ENCODE results near the gene ZFPM1. TPM values are rescaled to one million over a fixed set of nuclear protein-coding genes. Genes with fewer than 3 reads are reported as not detected.
"Not testable (repeated sequence)": the region's sequence is repeated elsewhere in the genome, so short reads cannot be mapped to it uniquely, and the experiment has no call there.

ZFPM1 gene
- polyA plus RNA-seq, 1 of the 3 experiments (the other 2 are of a cell fraction): 1.2 TPM

- H3K4me1 ChIP-seq (ENCODE audit: control insufficient read depth in 1 of 2, insufficient read depth in 2 of 2, low read depth in 1 of 2, low read length in 1 of 2): peaks cover 0 to 47% of the 10 kb centered on the region in 2 experiments; a peak in 1 of 4 replicates
- no peak overlapping the region for H3K9ac ChIP-seq
- no peaks in the 10 kb centered on the region for H3K9me2 ChIP-seq
- H3K27me3 ChIP-seq (ENCODE audit: insufficient read depth): no peaks in the 10 kb centered on the region
- H3F3A ChIP-seq (replicated peaks; ENCODE audit: insufficient read depth): no peaks in the 10 kb centered on the region
- peaks cover 17% of the 10 kb centered on the region for H3K79me2 ChIP-seq (ENCODE audit: insufficient read depth)
- ChIA-PET POLR2A (no interaction called here), CTCF (interaction anchor here (1.1 kb wide), 1 partner anchor 8 kb away, joined by 3 read pairs; no protein-coding TSS in a partner anchor)
- DNase-seq: no peak
- H3K9me3 ChIP-seq: no peaks in the 10 kb centered on the region
- H4K20me1 ChIP-seq (ENCODE audit: insufficient read depth): peaks cover 61% of the 10 kb centered on the region
- TF ChIP-seq FOXM1 (IDR thresholded peaks at IDR 0.05; ENCODE audit: low read depth) (no peak), USF2 (IDR thresholded peaks at IDR 0.05; ENCODE audit: borderline replicate concordance, low read depth, low read length) (no peak), ELF1 (IDR thresholded peaks at IDR 0.05) (no peak), FOXJ3 (CRISPR knock-in tag; IDR thresholded peaks at IDR 0.05) (no peak), SIN3A (IDR thresholded peaks at IDR 0.05; ENCODE audit: borderline replicate concordance, low read depth, low read length) (no peak), TEAD4 (IDR thresholded peaks at IDR 0.05; ENCODE audit: borderline replicate concordance, insufficient read depth) (no peak), NFIC (IDR thresholded peaks at IDR 0.05; ENCODE audit: borderline replicate concordance) (no peak), SMC3 (IDR thresholded peaks at IDR 0.05; ENCODE audit: low read depth, low read length) (no peak), YY1 (IDR thresholded peaks at IDR 0.05; ENCODE audit: low read depth) (no peak), TAF1 (IDR thresholded peaks at IDR 0.05; ENCODE audit: borderline replicate concordance, low read depth, low read length) (no peak), NRF1 (IDR thresholded peaks at IDR 0.05; ENCODE audit: low read depth, low read length) (no peak), EZH2phosphoT487 (IDR thresholded peaks at IDR 0.05; ENCODE audit: borderline replicate concordance, low read depth) (no peak), MXI1 (IDR thresholded peaks at IDR 0.05; ENCODE audit: low read depth, low read length) (no peak), CTCF (IDR thresholded peaks at IDR 0.05) (no peak), RFX5 (IDR thresholded peaks at IDR 0.05; ENCODE audit: low read length) (no peak), FOSL2 (IDR thresholded peaks at IDR 0.05; ENCODE audit: borderline replicate concordance, low read depth) (no peak)
- no peak overlapping the region for H2AFZ ChIP-seq (ENCODE audit: low read depth)
- peaks cover 0 to 2% of the 10 kb centered on the region in 2 experiments for H3K36me3 ChIP-seq (replicated peaks in 1 of 2; ENCODE audit: control insufficient read depth in 1 of 2, insufficient read depth in 2 of 2, low read length in 1 of 2)
- 98% methylated on average over 14 of the region's 36 CpGs for WGBS (ENCODE audit: low lambda C conversion rate)
- H3K27ac ChIP-seq (ENCODE audit: low read depth in 2 of 2, low read length in 1 of 2): no peak overlapping the region
- no peak overlapping the region for H3K4me3 ChIP-seq (ENCODE audit: low read depth in 2 of 2, low read length in 1 of 2)
- no peak overlapping the region for H3K4me2 ChIP-seq
Measured at GRCh38 chr16:88484505-88485365, 31.7 kb downstream of the ZFPM1 start.

GRCh38 chr16:88485366-88485741 lies 32.3 kb downstream of the ZFPM1 start:
- H3K9ac ChIP-seq; POLR2A ChIA-PET; H3F3A ChIP-seq (replicated peaks; ENCODE audit: insufficient read depth); H3K27me3 ChIP-seq (ENCODE audit: insufficient read depth); DNase-seq; H2AFZ ChIP-seq (ENCODE audit: low read depth); H3K4me2 ChIP-seq; H3K36me3 ChIP-seq (replicated peaks in 1 of 2; ENCODE audit: control insufficient read depth in 1 of 2, insufficient read depth in 2 of 2, low read length in 1 of 2); H3K9me3 ChIP-seq; H3K27ac ChIP-seq (ENCODE audit: low read depth in 2 of 2, low read length in 1 of 2); H3K9me2 ChIP-seq; H3K4me3 ChIP-seq (ENCODE audit: low read depth in 2 of 2, low read length in 1 of 2): not testable (repeated sequence)
- H3K4me1 ChIP-seq (ENCODE audit: control insufficient read depth in 1 of 2, insufficient read depth in 2 of 2, low read depth in 1 of 2, low read length in 1 of 2): peaks cover 0 to 41% of the 10 kb centered on the region in 2 experiments; a peak in 1 of 4 replicates
- WGBS (ENCODE audit: low lambda C conversion rate): 96% methylated on average over 8 of the region's 8 CpGs
- H3K79me2 ChIP-seq (ENCODE audit: insufficient read depth): peaks cover 17% of the 10 kb centered on the region
- peaks cover 55% of the 10 kb centered on the region for H4K20me1 ChIP-seq (ENCODE audit: insufficient read depth)
- CTCF ChIA-PET: interaction anchor here (0.9 to 1.5 kb wide), 3 partner anchors 8 to 27 kb away, joined by 3 read pairs; no protein-coding TSS in a partner anchor

Measured in SK-N-SH (cell line).